Liver (tissue), 3 donors: Measurements from ENCODE around the gene ERC1.

ENCODE experiments used
- JUND ChIP-seq, 2 donors: IDR thresholded peaks; 2 replicates each; pipeline ENCODE4 v1.6.1; 2016; ENCODE audit warnings: antibody characterized with exemption in 2 of 2
- YY1 ChIP-seq: IDR thresholded peaks from 2 replicates; pipeline ENCODE4 v1.6.1; 2016; ENCODE audit warnings: antibody characterized with exemption, mild to moderate bottlenecking
- TF ChIP-seq, protein P1 (sequence below): fragments of 150-350 bp; IDR thresholded peaks from 2 replicates; pipeline ENCODE4 v1.5.1; 2017; ENCODE audit warnings: improper control_type of control experiment, low read depth, low read length; ENCODE audit not compliant: missing input control
- donor health status: healthy.
- donor health status: healthy.

DNA sequence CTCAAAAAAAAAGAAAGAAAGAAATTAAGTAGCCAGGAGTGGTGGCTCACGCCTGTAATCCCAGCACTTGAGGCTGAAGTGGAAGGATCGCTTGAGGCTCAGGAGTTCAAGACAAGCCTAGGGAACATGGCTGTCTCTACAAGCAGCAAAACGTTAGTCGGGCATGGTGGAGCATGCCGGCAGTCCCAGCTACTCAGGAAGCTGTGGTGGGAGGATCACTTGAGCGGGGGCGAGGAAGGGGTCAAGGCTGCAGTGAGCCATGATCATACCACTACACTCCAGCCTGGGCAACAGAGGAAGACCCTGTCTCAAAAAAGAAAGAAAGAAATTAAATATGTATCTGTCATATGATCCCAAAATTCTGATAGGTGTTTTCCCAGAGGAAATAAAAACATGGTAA lies 46.8 kb upstream of the ERC1 start:
- TF ChIP-seq JUND (IDR thresholded peaks at IDR 0.05) (no peak), YY1 (no peak)
- TF ChIP-seq, protein P1, sequence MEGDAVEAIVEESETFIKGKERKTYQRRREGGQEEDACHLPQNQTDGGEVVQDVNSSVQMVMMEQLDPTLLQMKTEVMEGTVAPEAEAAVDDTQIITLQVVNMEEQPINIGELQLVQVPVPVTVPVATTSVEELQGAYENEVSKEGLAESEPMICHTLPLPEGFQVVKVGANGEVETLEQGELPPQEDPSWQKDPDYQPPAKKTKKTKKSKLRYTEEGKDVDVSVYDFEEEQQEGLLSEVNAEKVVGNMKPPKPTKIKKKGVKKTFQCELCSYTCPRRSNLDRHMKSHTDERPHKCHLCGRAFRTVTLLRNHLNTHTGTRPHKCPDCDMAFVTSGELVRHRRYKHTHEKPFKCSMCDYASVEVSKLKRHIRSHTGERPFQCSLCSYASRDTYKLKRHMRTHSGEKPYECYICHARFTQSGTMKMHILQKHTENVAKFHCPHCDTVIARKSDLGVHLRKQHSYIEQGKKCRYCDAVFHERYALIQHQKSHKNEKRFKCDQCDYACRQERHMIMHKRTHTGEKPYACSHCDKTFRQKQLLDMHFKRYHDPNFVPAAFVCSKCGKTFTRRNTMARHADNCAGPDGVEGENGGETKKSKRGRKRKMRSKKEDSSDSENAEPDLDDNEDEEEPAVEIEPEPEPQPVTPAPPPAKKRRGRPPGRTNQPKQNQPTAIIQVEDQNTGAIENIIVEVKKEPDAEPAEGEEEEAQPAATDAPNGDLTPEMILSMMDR = no peak
